GM18868 (cell line): Measurements from ENCODE around the gene RBM43.

Experiments used
- ATAC-seq: cut with Tn5 transposase; IDR thresholded peaks from one replicate; pipeline ENCODE4 v1.9.1; 2021; ENCODE audit warnings: mild to moderate bottlenecking, moderate library complexity; ENCODE audit not compliant: unreplicated experiment

RBM43 gene

DNA sequence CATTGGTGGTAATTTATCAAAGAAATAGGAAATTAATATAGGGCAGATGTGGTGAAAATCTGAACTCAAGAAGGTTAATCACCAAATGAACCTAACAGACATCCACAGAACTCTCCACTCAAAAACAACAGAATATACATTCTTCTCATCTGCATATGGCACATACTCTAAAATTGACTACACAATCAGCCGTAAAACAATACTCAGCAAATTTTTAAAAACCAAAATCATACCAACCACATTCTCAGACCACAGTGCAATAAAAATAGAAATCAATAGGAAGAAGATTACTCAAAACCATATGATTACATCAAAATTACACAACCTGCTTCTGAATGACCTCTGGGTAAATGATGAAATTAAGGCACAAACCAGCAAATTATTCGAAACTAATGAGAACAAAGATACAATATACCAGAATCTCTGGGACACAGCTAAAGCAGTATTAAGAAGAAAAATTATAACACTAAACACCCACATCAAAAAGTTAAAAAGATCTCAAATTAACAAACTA lies 31.0 kb downstream of the RBM43 start:
- no peak for ATAC-seq

GRCh38 chr2:151228847-151229512 lies 32.7 kb downstream of the RBM43 start:
- ATAC-seq = no peak

- ATAC-seq = no peak
These were observed 44.3 kb downstream of the RBM43 start for GRCh38 chr2:151217343-151217742.

GRCh38 chr2:151207100-151207499 lies 54.6 kb downstream of the RBM43 start:
- ATAC-seq = no peak

GRCh38 chr2:151206446-151206968 lies 55.2 kb downstream of the RBM43 start:
- ATAC-seq = no peak

GRCh38 chr2:151205571-151205970 lies 56.1 kb downstream of the RBM43 start:
- ATAC-seq = no peak

DNA sequence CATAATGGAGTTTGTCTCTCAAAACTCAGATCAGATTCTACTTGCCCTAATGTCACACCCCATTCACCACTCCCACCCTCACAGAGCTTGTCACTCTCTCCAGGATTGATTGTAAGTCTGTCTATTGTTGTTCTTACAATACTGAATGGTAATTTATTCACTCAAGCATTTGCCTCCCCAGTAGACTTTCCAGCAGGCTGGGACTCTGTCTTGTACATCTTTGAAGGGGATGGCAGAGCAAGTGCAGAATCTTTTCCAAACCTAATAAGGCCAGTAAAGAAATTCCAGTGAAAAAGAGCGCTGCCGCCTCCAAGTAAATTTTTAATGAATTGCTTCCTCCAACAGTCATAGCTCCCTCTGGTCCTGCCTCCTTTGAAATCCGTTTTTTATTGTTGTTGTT lies 56.9 kb downstream of the RBM43 start:
- no peak for ATAC-seq

GRCh38 chr2:151200844-151201243 lies 60.8 kb downstream of the RBM43 start:
- no peak for ATAC-seq

GRCh38 chr2:151200277-151200676 lies 61.4 kb downstream of the RBM43 start:
- ATAC-seq = no peak

DNA sequence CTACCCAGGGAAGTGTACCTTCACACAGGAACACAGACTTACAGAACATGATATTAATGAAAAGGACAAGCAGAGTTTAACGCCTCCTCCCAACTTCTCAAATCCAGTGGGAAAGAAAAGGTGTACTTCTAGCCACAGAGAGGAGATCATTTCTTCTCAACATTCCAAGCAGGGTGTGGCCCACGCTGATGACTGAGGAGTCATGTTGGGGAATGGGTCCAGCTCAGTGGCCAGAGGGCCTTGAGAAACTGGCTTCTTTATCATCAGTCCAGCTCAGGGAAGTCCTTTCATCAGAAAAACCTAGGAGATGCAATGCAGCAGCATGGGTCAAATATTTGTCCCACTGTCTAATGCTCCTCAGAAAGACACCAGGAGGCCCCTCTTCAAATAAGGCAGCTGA lies 63.0 kb downstream of the RBM43 start:
- ATAC-seq = no peak
